Heart right ventricle (tissue), 16 donors: Measurements from ENCODE around the gene FARP1. TPM values are rescaled to one million over a fixed set of nuclear protein-coding genes. Genes with fewer than 3 reads are reported as not detected.

Experiments
- ATAC-seq, 8 donors: fragments of 200-7000 bp; cut with Tn5 transposase; one replicate each; pipeline ENCODE4 v1.9.1; 2020; ENCODE audit warnings: mild to moderate bottlenecking in 8 of 8, moderate library complexity in 8 of 8, moderate number of reproducible peaks in 1 of 8
- DNase-seq, 2 donors: peaks; one replicate each; pipeline ENCODE4 v3.0.0-alpha.2; 2020
- H3K27ac ChIP-seq, 10 donors: fragments of 200-600 bp; sonication (generic) in 2 of 10; one replicate each; pipeline versions ENCODE4 v1.5.0 to v1.8.0; 2020 to 2022; ENCODE audit warnings: mild to moderate bottlenecking in 3 of 10
- H3K27me3 ChIP-seq, 7 donors: fragments of 200-600 bp; one replicate each; pipeline ENCODE4 v1.8.0; 2021 to 2022; ENCODE audit warnings: mild to moderate bottlenecking in 2 of 7
- H3K36me3 ChIP-seq, 9 donors: fragments of 200-600 bp; sonication (generic) in 1 of 9; one replicate each; pipeline versions ENCODE4 v1.5.0 to v1.8.0; 2020 to 2022; ENCODE audit warnings: mild to moderate bottlenecking in 2 of 9
- H3K4me1 ChIP-seq, 9 donors: fragments of 200-600 bp; sonication (generic) in 1 of 9; one replicate each; pipeline versions ENCODE4 v1.5.0 to v1.8.0; 2020 to 2022; ENCODE audit warnings: mild to moderate bottlenecking in 4 of 9
- H3K4me3 ChIP-seq, 10 donors: fragments of 200-600 bp; sonication (generic) in 2 of 10; one replicate each; pipeline versions ENCODE4 v1.5.0 to v1.8.0; 2020 to 2022; ENCODE audit warnings: mild to moderate bottlenecking in 7 of 10, moderate library complexity in 2 of 10
- H3K9me3 ChIP-seq, 11 donors: fragments of 200-600 bp in 10 of 11; sonication (generic) in 2 of 11; one replicate each; pipeline versions ENCODE4 v1.5.0 to v1.8.0; 2013 to 2022; ENCODE audit warnings: mild to moderate bottlenecking in 2 of 11, control low read depth in 1 of 11, moderate library complexity in 1 of 11
- WGBS, 2 donors: extraction: QIAGEN DNeasy Blood & Tissue Kit; methylation state at CpG; one replicate each; pipeline ENCODE4 v1.1.7; 2013; ENCODE audit warnings: inconsistent platforms in 1 of 2; 5-methylcytosine and 5-hydroxymethylcytosine counted together
- intact Hi-C, 10 donors: fragments of 100-400 bp; cut with DNase I; formaldehyde crosslinking; loops; one replicate each; pipeline versions ENCODE4 v1.11.1 to v1.14.2; 2022
- polyA plus RNA-seq, 2 donors: library from polyadenylated mRNA; stranded (reverse); fragments of 200-250 nt; gene quantifications; one replicate each; pipeline ENCODE4 v1.2.3, GENCODE V29; 2013
- total RNA-seq, 10 donors: library from RNA; stranded (reverse); fragmentation: NEBNext Ultra II Directional in 3 of 10; extraction: Animal tissue kit (Norgen Biotek cat#: 25700) in 3 of 10; gene quantifications; one replicate each; pipeline versions ENCODE4 v1.2.1 to v1.2.4, GENCODE V29; 2021 to 2023
- TF ChIP-seq, protein P1 (sequence below), 9 donors: fragments of 200-600 bp; sonication (generic) in 2 of 9; IDR thresholded peaks; one replicate each; pipeline versions ENCODE4 v1.5.0 to v1.8.0; 2021 to 2022; ENCODE audit warnings: antibody characterized with exemption in 9 of 9, mild to moderate bottlenecking in 5 of 9, moderate library complexity in 1 of 9
- donor health status: Arrhythmogenic right ventricular cardiomyopathy.
- donor health status: ischemic (EF 13 %, LVEDD 7.1; RV severe dilation, severe dysfunction).
- donor health status: healthy with polysubstance abuse.
- donor health status: DM: no; HTN: yes; CAD: no.
- donor health status: DM: no; HTN: no; CAD: no.
- donor health status: ischemic (EF 25% LVEDD 6.9; RV normal size, moderate dysfunction).
- donor health status: ischemic (EF 25% LVEDD 5.7; RV mildly dilated, moderate dysfunction).
- donor health status: healthy.
- donor health status: DM: yes; HTN: yes; CAD: no.
- donor health status: Ischemic cardiomyopathy.
- donor health status: ischemic (EF 35%, LVEDD 5.7; RV mildly dilated, moderate dysfunction).
- donor health status: nonischemic (EF 11% LVEDD 7.7; RV severe dilation, severe dysfunction).
- donor health status: DM: yes; HTN: yes; CAD: no.
- donor health status: PGD.
- donor health status: ischemic (EF 29% LVEDD 5.4; RV normal size, mild dysfunction).
- donor health status: nonischemic (EF 23%, LVEDD 6.1; RV moderate dilation, normal function).

FARP1 gene
- total and polyA plus RNA-seq, 12 donors = 6.9 to 72.9 (median 17.1) TPM

DNA sequence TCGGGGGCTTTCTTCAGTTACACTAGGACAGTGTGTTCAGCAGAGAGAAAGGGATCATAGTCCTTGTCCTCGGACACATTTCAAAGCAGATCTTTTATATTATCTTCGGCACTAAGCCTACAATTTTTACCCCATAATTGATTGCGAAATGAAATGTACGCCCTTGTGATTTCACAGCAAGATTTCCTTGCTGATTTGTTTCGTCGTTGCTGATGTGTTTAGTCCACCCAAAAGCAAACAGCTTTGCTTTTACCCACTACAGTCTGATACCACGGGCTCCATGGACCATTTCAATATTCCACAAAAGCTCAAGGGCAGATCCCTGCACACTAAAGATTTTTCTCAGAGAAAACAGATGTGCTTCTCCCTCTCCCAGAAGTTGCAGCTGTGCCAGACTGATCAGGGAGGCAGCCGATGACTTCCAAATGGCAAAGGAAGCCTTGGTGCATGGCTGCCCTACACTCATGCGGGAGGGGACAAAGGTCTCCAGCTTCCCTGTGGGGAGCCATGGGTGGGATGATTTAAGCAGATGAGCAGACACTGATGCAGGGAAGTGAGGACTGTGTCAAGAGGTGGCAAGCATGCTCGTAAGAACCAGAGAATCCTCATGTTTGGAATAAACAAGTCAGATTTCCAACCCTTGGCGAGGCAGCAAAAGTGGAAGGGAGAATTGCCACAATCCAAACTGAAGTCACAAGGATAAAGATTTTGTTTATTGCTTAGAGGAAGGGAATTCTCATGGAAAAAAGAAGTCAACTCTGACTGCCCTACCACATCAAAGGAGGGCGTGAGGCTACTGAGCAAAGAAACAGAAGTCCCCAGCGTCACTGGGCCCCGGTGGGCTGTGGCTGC, 353.0 kb downstream of the FARP1 start:
- peaks cover 0 to 21% (median 0%) of the 10 kb centered on the region in 9 donors for H3K36me3 ChIP-seq
- ATAC-seq (peak; percentile 21 to 64 (median 49)), DNase-seq (no peak)
- H3K27ac ChIP-seq = peak overlapping the region in 7 of 10 donors; percentile 13 to 69 (median 34)
- TF ChIP-seq, protein P1, sequence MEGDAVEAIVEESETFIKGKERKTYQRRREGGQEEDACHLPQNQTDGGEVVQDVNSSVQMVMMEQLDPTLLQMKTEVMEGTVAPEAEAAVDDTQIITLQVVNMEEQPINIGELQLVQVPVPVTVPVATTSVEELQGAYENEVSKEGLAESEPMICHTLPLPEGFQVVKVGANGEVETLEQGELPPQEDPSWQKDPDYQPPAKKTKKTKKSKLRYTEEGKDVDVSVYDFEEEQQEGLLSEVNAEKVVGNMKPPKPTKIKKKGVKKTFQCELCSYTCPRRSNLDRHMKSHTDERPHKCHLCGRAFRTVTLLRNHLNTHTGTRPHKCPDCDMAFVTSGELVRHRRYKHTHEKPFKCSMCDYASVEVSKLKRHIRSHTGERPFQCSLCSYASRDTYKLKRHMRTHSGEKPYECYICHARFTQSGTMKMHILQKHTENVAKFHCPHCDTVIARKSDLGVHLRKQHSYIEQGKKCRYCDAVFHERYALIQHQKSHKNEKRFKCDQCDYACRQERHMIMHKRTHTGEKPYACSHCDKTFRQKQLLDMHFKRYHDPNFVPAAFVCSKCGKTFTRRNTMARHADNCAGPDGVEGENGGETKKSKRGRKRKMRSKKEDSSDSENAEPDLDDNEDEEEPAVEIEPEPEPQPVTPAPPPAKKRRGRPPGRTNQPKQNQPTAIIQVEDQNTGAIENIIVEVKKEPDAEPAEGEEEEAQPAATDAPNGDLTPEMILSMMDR (IDR thresholded peaks at IDR 0.05) = no peak
- H3K4me3 ChIP-seq = no peak overlapping the region
- intact Hi-C loops = loop anchor here in 1 of 10 donors (10.0 kb wide), 1 partner anchor 59 kb away; no protein-coding TSS in a partner anchor
- no peaks in the 10 kb centered on the region for H3K27me3 ChIP-seq
- H3K4me1 ChIP-seq = peaks cover 0 to 51% (median 39%) of the 10 kb centered on the region in 9 donors
- no peaks in the 10 kb centered on the region for H3K9me3 ChIP-seq
- 57 to 62% methylated on average over 15 of the region's 15 CpGs for WGBS, 2 donors

DNA sequence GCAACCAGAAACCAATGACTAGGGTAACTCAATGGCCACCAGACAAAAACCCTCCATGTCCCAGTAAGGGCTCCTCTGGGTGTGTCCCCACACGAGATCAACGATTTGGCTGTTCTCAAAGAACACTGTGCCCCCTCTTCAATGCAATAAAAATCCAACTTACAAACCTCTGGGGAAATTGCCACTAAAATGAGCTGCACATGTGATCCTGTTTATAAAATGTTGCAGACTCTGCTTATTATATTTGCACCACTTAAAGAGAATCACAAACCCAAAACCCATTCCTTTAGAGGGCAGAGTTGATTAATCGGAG, 353.5 kb downstream of the FARP1 start:
- DNase-seq (no peak), ATAC-seq (peak in 2 of 8 donors; percentile 52 to 62)
- H3K4me1 ChIP-seq = peaks cover 0 to 49% (median 33%) of the 10 kb centered on the region in 9 donors
- peaks cover 0 to 21% (median 0%) of the 10 kb centered on the region in 9 donors for H3K36me3 ChIP-seq
- TF ChIP-seq, protein P1 (IDR thresholded peaks at IDR 0.05) = no peak
- H3K4me3 ChIP-seq = no peak overlapping the region
- H3K9me3 ChIP-seq = no peaks in the 10 kb centered on the region
- H3K27me3 ChIP-seq = no peaks in the 10 kb centered on the region
- intact Hi-C loops = loop anchor here in 1 of 10 donors (10.0 kb wide), 1 partner anchor 58 kb away; no protein-coding TSS in a partner anchor
- 55 to 66% methylated on average over 3 of the region's 3 CpGs for WGBS, 2 donors
- peak overlapping the region in 5 of 10 donors; percentile 11 to 69 (median 57) for H3K27ac ChIP-seq

DNA sequence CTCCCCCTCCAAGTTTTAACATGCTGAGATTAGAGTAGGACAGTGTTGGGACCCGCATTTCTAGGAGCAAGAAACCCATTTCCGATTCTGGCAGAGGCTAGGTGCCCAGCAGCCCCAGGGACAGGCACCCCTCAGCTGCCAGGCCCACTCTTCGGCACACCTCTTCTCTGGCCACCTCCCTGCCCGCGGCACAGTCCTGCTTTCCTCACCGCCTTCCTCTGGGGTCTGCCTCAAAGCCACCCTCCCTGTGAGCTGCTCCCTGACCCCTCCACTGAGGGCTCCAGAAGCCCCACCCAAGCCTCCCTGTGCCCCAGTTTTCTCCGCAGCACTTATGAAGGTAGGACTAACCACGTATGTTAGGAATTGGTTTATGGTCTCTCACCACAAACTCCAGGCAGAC, 354.1 kb downstream of the FARP1 start:
- Histone ChIP-seq H3K9me3 (no peaks in the 10 kb centered on the region), H3K27me3 (no peaks in the 10 kb centered on the region), H3K4me1 (peaks cover 3 to 53% (median 36%) of the 10 kb centered on the region in 9 donors), H3K27ac (peak overlapping the region in 4 of 10 donors; percentile 11 to 61 (median 34)), H3K4me3 (no peak overlapping the region), H3K36me3 (peaks cover 0 to 21% (median 0%) of the 10 kb centered on the region in 9 donors)
- TF ChIP-seq, protein P1 (IDR thresholded peaks at IDR 0.05) = no peak
- intact Hi-C loops = loop anchor here in 1 of 10 donors (10.0 kb wide), 1 partner anchor 58 kb away; no protein-coding TSS in a partner anchor
- DNase-seq (no peak), ATAC-seq (peak in 2 of 8 donors; percentile 24 to 37)
- 92 to 94% methylated on average over 8 of the region's 8 CpGs for WGBS, 2 donors

DNA sequence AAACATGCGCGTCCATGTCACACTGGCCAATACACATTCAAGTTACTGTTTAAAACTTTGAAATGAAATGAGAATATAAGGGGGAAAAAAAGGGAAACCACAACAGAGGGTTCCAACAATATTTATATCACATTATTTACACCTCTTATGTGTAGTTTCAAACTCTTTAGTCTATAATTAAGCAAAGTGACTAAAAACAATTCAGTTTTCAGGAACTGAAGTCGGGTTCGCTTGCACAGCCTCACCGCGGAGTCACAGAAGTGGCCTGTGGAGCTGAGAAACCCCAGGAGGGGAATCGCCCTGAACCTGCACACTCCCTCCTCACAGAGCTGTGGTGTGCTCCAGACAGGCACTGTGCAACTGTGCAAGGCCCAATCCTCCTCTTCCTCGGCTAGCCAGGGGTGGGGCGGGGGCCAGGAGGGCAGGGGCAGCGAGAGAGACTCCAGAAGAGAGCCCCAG, 358.1 kb downstream of the FARP1 start:
- ATAC-seq = no peak
- peaks cover 19 to 73% (median 61%) of the 10 kb centered on the region in 9 donors for H3K4me1 ChIP-seq
- TF ChIP-seq, protein P1 (IDR thresholded peaks at IDR 0.05) = no peak
- no peak overlapping the region for H3K4me3 ChIP-seq
- 97 to 98% methylated on average over 10 of the region's 10 CpGs for WGBS, 2 donors
- H3K36me3 ChIP-seq = peaks cover 0 to 23% (median 0%) of the 10 kb centered on the region in 9 donors
- no peak for DNase-seq
- H3K9me3 ChIP-seq = no peaks in the 10 kb centered on the region
- intact Hi-C loops = loop anchor here in 3 of 10 donors (10.0 kb wide), 2 partner anchors 64 to 74 kb away; partner anchors contain the start of gene STK24 (in 2 of the 3)
- H3K27me3 ChIP-seq = no peaks in the 10 kb centered on the region
- no peak overlapping the region for H3K27ac ChIP-seq
